ENCODE data around the gene TLN1. TPM values are rescaled to one million over a fixed set of nuclear protein-coding genes. Genes with fewer than 3 reads are reported as not detected.
A peak's percentile ranks its signal among the peaks of the same experiment; 100 is the strongest.

Gene TLN1
- polyA plus RNA-seq, 3 donors: 46.6 to 251 (median 93.0) TPM

DNA sequence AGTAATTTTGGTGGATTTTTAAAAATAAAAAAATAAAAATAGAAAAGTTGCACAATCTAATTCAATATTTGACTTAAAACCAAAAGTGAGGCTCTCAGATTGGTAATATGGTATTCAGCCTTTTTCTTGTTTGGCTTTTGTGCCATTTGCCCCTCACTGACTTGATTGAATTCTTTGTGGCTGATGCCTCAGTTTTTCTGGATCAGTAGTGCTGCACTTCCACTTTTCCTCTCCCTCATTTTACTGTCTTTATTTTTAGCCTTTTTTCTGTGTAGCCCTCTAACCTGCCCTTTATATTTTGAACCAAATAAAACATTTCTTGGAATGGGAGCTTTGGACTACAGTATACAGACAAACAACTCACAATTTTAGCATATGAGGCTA, 25.9 kb upstream of the TLN1 start:
- Histone ChIP-seq H2AFZ (ENCODE audit: insufficient read depth, low read depth, low read length, poor library complexity, severe bottlenecking) (no peak overlapping the region), H3K27me3 (ENCODE audit: control insufficient read depth in 2 of 2, insufficient read depth in 2 of 2, low read length in 2 of 2) (no peaks in the 10 kb centered on the region), H4K20me1 (ENCODE audit: insufficient read depth, low read length) (no peaks in the 10 kb centered on the region), H3K27ac (ENCODE audit: low read depth in 1 of 2, low read length in 2 of 2) (no peak overlapping the region), H3K4me2 (replicated peaks; ENCODE audit: extremely low read depth, low read length, poor library complexity, severe bottlenecking) (no peak overlapping the region), H3K4me1 (ENCODE audit: control insufficient read depth in 1 of 2, insufficient read depth in 2 of 2, low read length in 2 of 2) (peaks cover 24 to 31% of the 10 kb centered on the region in 2 donors), H3K4me3 (replicated peaks in 1 of 3; ENCODE audit: low read depth in 2 of 3, low read length in 3 of 3) (no peak overlapping the region), H3K9ac (ENCODE audit: insufficient read depth, low read length, poor library complexity, severe bottlenecking) (no peak overlapping the region), H3K9me3 (replicated peaks in 1 of 2; ENCODE audit: control insufficient read depth in 1 of 2, insufficient read depth in 1 of 2, low read length in 2 of 2) (no peaks in the 10 kb centered on the region), H3K79me2 (ENCODE audit: insufficient read depth, low read length) (no peaks in the 10 kb centered on the region), H3K36me3 (replicated peaks in 1 of 2; ENCODE audit: control insufficient read depth in 1 of 2, insufficient read depth in 2 of 2, low read length in 2 of 2) (peaks cover 13 to 24% of the 10 kb centered on the region in 2 donors)
- intact Hi-C loops (cut with micrococcal nuclease): no loop called here
- H3K27ac Mint-ChIP-seq: no peak overlapping the region
- TF ChIP-seq, protein P1, sequence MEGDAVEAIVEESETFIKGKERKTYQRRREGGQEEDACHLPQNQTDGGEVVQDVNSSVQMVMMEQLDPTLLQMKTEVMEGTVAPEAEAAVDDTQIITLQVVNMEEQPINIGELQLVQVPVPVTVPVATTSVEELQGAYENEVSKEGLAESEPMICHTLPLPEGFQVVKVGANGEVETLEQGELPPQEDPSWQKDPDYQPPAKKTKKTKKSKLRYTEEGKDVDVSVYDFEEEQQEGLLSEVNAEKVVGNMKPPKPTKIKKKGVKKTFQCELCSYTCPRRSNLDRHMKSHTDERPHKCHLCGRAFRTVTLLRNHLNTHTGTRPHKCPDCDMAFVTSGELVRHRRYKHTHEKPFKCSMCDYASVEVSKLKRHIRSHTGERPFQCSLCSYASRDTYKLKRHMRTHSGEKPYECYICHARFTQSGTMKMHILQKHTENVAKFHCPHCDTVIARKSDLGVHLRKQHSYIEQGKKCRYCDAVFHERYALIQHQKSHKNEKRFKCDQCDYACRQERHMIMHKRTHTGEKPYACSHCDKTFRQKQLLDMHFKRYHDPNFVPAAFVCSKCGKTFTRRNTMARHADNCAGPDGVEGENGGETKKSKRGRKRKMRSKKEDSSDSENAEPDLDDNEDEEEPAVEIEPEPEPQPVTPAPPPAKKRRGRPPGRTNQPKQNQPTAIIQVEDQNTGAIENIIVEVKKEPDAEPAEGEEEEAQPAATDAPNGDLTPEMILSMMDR (IDR thresholded peaks at IDR 0.05): no peak
- H3K36me3 Mint-ChIP-seq: peaks cover 19 to 26% of the 10 kb centered on the region in 2 donors
- H3K4me1 Mint-ChIP-seq: peaks cover 39% of the 10 kb centered on the region
- DNase-seq: no peak
- H3K27me3 Mint-ChIP-seq (ENCODE audit: low read depth in 3 of 3): peaks cover 1 to 4% (median 2%) of the 10 kb centered on the region in 3 donors
- H3K4me3 Mint-ChIP-seq: no peak overlapping the region
- peaks cover 0 to 3% (median 0%) of the 10 kb centered on the region in 7 donors for H3K9me3 Mint-ChIP-seq

DNA sequence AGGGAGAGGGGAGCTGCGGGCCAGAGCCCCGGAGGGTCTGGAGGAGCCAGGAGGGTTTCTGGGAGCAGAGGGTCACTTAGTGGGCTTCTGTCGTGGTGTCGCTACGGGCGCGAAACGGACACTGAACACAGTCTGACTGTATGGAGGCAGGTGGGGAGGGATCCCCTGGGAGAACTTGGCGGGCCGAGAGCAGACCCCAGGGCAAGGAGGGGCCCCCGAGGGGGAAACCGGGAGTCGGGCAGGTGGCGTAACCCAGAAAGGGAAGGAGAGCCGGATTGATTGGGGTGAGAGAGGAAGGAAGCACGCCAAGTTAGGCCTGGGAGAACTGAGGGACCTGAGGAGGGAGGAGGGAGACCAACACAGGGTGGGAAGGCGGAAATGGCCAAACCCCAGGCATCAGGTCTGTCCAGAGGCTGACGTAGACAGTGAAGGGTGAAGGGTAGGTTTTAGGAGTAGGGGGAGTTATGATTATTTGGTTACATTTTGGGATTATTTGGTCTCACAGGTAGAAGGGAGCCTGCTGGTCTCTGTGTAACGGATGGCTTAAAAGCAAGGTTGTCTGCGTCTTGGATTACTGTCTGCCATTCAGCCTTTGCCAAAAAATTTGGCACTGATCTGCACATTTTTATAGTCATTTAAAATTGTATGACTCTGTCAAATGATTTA, 25.4 kb upstream of the TLN1 start:
- Histone ChIP-seq H3K4me2 (replicated peaks; ENCODE audit: extremely low read depth, low read length, poor library complexity, severe bottlenecking) (peak overlapping the region; percentile 85), H2AFZ (ENCODE audit: insufficient read depth, low read depth, low read length, poor library complexity, severe bottlenecking) (peak overlapping the region; percentile 72), H3K4me1 (ENCODE audit: control insufficient read depth in 1 of 2, insufficient read depth in 2 of 2, low read length in 2 of 2) (peaks cover 24 to 31% of the 10 kb centered on the region in 2 donors), H3K9ac (ENCODE audit: insufficient read depth, low read length, poor library complexity, severe bottlenecking) (peak overlapping the region; percentile 50), H3K79me2 (ENCODE audit: insufficient read depth, low read length) (no peaks in the 10 kb centered on the region), H4K20me1 (ENCODE audit: insufficient read depth, low read length) (no peaks in the 10 kb centered on the region), H3K4me3 (replicated peaks in 1 of 3; ENCODE audit: low read depth in 2 of 3, low read length in 3 of 3) (peak overlapping the region; percentile 40 to 79 (median 47)), H3K27me3 (ENCODE audit: control insufficient read depth in 2 of 2, insufficient read depth in 2 of 2, low read length in 2 of 2) (no peaks in the 10 kb centered on the region), H3K9me3 (replicated peaks in 1 of 2; ENCODE audit: control insufficient read depth in 1 of 2, insufficient read depth in 1 of 2, low read length in 2 of 2) (no peaks in the 10 kb centered on the region), H3K27ac (ENCODE audit: low read depth in 1 of 2, low read length in 2 of 2) (no peak overlapping the region), H3K36me3 (replicated peaks in 1 of 2; ENCODE audit: control insufficient read depth in 1 of 2, insufficient read depth in 2 of 2, low read length in 2 of 2) (peaks cover 18 to 29% of the 10 kb centered on the region in 2 donors)
- DNase-seq: peak in 2 of 3 donors; percentile 38
- WGBS (ENCODE audit: insufficient coverage): 2% methylated on average over 17 of the region's 20 CpGs
- Mint-ChIP-seq H3K27ac (peak overlapping the region in 6 of 7 donors; percentile 43 to 76 (median 68)), H3K4me3 (peak overlapping the region; percentile 88 to 95), H3K36me3 (peaks cover 24 to 31% of the 10 kb centered on the region in 2 donors), H3K27me3 (ENCODE audit: low read depth in 3 of 3) (peaks cover 1 to 4% (median 2%) of the 10 kb centered on the region in 3 donors), H3K4me1 (peaks cover 39% of the 10 kb centered on the region), H3K9me3 (peaks cover 0 to 3% (median 0%) of the 10 kb centered on the region in 7 donors)
- intact Hi-C loops (cut with micrococcal nuclease): no loop called here
- TF ChIP-seq, protein P1 (IDR thresholded peaks at IDR 0.05): no peak

Measured in CD14-positive monocyte (primary cell).